AG09319 (cell line): ENCODE results near the gene TMEM125.
A peak's percentile ranks its signal among the peaks of the same experiment; 100 is the strongest.

Experiments used
- DNase-seq: peaks from one replicate; pipeline ENCODE4 v3.0.0-alpha.2; 2010; ENCODE audit warnings: low read depth; ENCODE audit errors: extremely low read depth
- CTCF ChIP-seq: IDR thresholded peaks from 2 replicates; pipeline ENCODE4 v1.5.1; 2011; ENCODE audit warnings: low read depth, mild to moderate bottlenecking, inconsistent platforms, low read length, moderate library complexity

Gene TMEM125

GRCh38 chr1:43237121-43237520 is 32.7 kb upstream of the TMEM125 start:
- TF ChIP-seq CTCF = no peak

GRCh38 chr1:43238085-43238484 is 31.7 kb upstream of the TMEM125 start:
- TF ChIP-seq CTCF = peak; percentile 82

More at GRCh38 chr1:43237121-43237520, 32.7 kb upstream of the TMEM125 start:
- DNase-seq = no peak

GRCh38 chr1:43238991-43239469 is 30.8 kb upstream of the TMEM125 start:
- TF ChIP-seq CTCF = no peak

More at GRCh38 chr1:43238085-43238484, 31.7 kb upstream of the TMEM125 start:
- DNase-seq = no peak

GRCh38 chr1:43239484-43239883 is 30.3 kb upstream of the TMEM125 start:
- DNase-seq = no peak

More at GRCh38 chr1:43238991-43239469, 30.8 kb upstream of the TMEM125 start:
- no peak for DNase-seq

GRCh38 chr1:43241413-43241836 is 28.4 kb upstream of the TMEM125 start:
- DNase-seq = no peak
- TF ChIP-seq CTCF = no peak

More at GRCh38 chr1:43239484-43239883, 30.3 kb upstream of the TMEM125 start:
- TF ChIP-seq CTCF = no peak

GRCh38 chr1:43243299-43243698 is 26.5 kb upstream of the TMEM125 start:
- DNase-seq = no peak
- TF ChIP-seq CTCF = no peak

GRCh38 chr1:43246466-43247213 is 23.1 kb upstream of the TMEM125 start:
- no peak for DNase-seq

More at GRCh38 chr1:43246466-43247213, 23.1 kb upstream of the TMEM125 start:
- TF ChIP-seq CTCF = no peak
